ENCODE results near the gene RPL13A. TPM values are rescaled to one million over a fixed set of nuclear protein-coding genes. Genes with fewer than 3 reads are reported as not detected.

RPL13A gene
- total RNA-seq, 1 experiment from 2014 or later: 3,819 TPM

- H3K4me1 Mint-ChIP-seq (ENCODE audit: insufficient read depth, unreplicated experiment): no peaks in the 10 kb centered on the region
These were observed 6.3 kb upstream of the RPL13A start for GRCh38 chr19:49481020-49481683.

GRCh38 chr19:49486232-49486631 lies 1.2 kb upstream of the RPL13A start:
- CTCF ChIA-PET: interaction anchor here (3.4 kb wide), 1 partner anchor 13 kb away, joined by 22 read pairs; the partner anchor contains the start of gene FLT3LG
- H3K36me3 Mint-ChIP-seq (ENCODE audit: insufficient read depth, unreplicated experiment): peaks cover 43% of the 10 kb centered on the region

More at GRCh38 chr19:49481020-49481683, 6.3 kb upstream of the RPL13A start:
- no peak for DNase-seq (ENCODE audit: unreplicated experiment)
- Mint-ChIP-seq H3K27me3 (ENCODE audit: insufficient read depth, unreplicated experiment) (no peaks in the 10 kb centered on the region), H3K9me3 (ENCODE audit: unreplicated experiment) (no peaks in the 10 kb centered on the region), H3K27ac (ENCODE audit: low read depth, unreplicated experiment) (no peak overlapping the region), H3K36me3 (ENCODE audit: insufficient read depth, unreplicated experiment) (no peaks in the 10 kb centered on the region), H3K4me3 (ENCODE audit: unreplicated experiment) (no peak overlapping the region)
- no peak for TF ChIP-seq CTCF (IDR thresholded peaks at IDR 0.05; ENCODE audit: unreplicated experiment)
- no TSS peak for BruUV-seq (replicated peaks)
- ChIA-PET CTCF (interaction anchor here (0.8 to 1.4 kb wide), 3 partner anchors 8 to 218 kb away, joined by 3 to 5 read pairs (median 3); no protein-coding TSS in a partner anchor), POLR2A (interaction anchor here (0.6 kb wide), 1 partner anchor 10 kb away, joined by 3 read pairs; no protein-coding TSS in a partner anchor)
- intact Hi-C loops (cut with micrococcal nuclease): no loop called here

GRCh38 chr19:49486710-49487276 lies 615 bp upstream of the RPL13A start:
- H3K36me3 Mint-ChIP-seq (ENCODE audit: insufficient read depth, unreplicated experiment): peaks cover 49% of the 10 kb centered on the region
- CTCF ChIA-PET: no interaction called here
- intact Hi-C loops (cut with micrococcal nuclease): loop anchor here (5.0 kb wide), 1 partner anchor 34 kb away; the partner anchor contains the start of genes ALDH16A1 and PIH1D1
- H3K4me1 Mint-ChIP-seq (ENCODE audit: insufficient read depth, unreplicated experiment): no peaks in the 10 kb centered on the region
- peak overlapping the region; percentile 99 for H3K27ac Mint-ChIP-seq (ENCODE audit: low read depth, unreplicated experiment)
- H3K4me3 Mint-ChIP-seq (ENCODE audit: unreplicated experiment): peak overlapping the region; percentile 95
- no peak for DNase-seq (ENCODE audit: unreplicated experiment)
- TSS peak; percentile 74 for BruUV-seq (replicated peaks)
- no peak for TF ChIP-seq CTCF (IDR thresholded peaks at IDR 0.05; ENCODE audit: unreplicated experiment)
- H3K9me3 Mint-ChIP-seq (ENCODE audit: unreplicated experiment): no peaks in the 10 kb centered on the region
- POLR2A ChIA-PET: interaction anchor here (0.6 to 3.7 kb wide), 11 partner anchors 10 to 431 kb away, joined by 3 to 69 read pairs (median 6); partner anchors contain the start of genes AKT1S1, ALDH16A1, NOSIP and PIH1D1
- no peaks in the 10 kb centered on the region for H3K27me3 Mint-ChIP-seq (ENCODE audit: insufficient read depth, unreplicated experiment)

More at GRCh38 chr19:49486232-49486631, 1.2 kb upstream of the RPL13A start:
- Mint-ChIP-seq H3K9me3 (ENCODE audit: unreplicated experiment) (no peaks in the 10 kb centered on the region), H3K4me1 (ENCODE audit: insufficient read depth, unreplicated experiment) (no peaks in the 10 kb centered on the region), H3K27ac (ENCODE audit: low read depth, unreplicated experiment) (peak overlapping the region; percentile 99), H3K27me3 (ENCODE audit: insufficient read depth, unreplicated experiment) (no peaks in the 10 kb centered on the region), H3K4me3 (ENCODE audit: unreplicated experiment) (no peak overlapping the region)
- intact Hi-C loops (cut with micrococcal nuclease): loop anchor here (5.0 kb wide), 1 partner anchor 34 kb away; the partner anchor contains the start of genes ALDH16A1 and PIH1D1
- no peak for TF ChIP-seq CTCF (IDR thresholded peaks at IDR 0.05; ENCODE audit: unreplicated experiment)
- BruUV-seq (replicated peaks): no TSS peak
- POLR2A ChIA-PET: interaction anchor here (0.6 to 3.7 kb wide), 6 partner anchors 11 to 430 kb away, joined by 3 to 69 read pairs (median 3); partner anchors contain the start of genes ALDH16A1, PRRG2 and RPS11
- no peak for DNase-seq (ENCODE audit: unreplicated experiment)

All from MCF 10A (cell line).